H1 (cell line): ENCODE data around the gene MTAP. TPM values are rescaled to one million over a fixed set of nuclear protein-coding genes. Genes with fewer than 3 reads are reported as not detected.

Experiments
- CHD2 ChIP-seq: IDR thresholded peaks from 2 replicates; pipeline ENCODE4 v1.6.1; 2012; ENCODE audit warnings: low read length, improper control_type of control experiment
- EGR1 ChIP-seq: IDR thresholded peaks from 2 replicates; pipeline ENCODE4 v1.6.1; 2011; ENCODE audit warnings: low read depth, low read length, borderline replicate concordance
- EP300 ChIP-seq, 2 experiments: IDR thresholded peaks; 1 replicate in 1 of 2; 2 replicates in 1 of 2; pipeline ENCODE4 v1.6.1; 2011 to 2012; ENCODE audit warnings: low read depth in 2 of 2, low read length in 2 of 2, mild to moderate bottlenecking in 2 of 2, borderline replicate concordance in 1 of 2, inconsistent platforms in 1 of 2, moderate library complexity in 1 of 2
- EZH2 ChIP-seq: fragments of 200-600 bp; sonication (generic); IDR thresholded peaks from 2 replicates; pipeline ENCODE4 v1.7.1; 2012; ENCODE audit warnings: low read depth, mild to moderate bottlenecking, moderate library complexity, low read length, inconsistent platforms; ENCODE audit not compliant: severe bottlenecking
- KDM1A ChIP-seq: fragments of 200-600, 300-600 bp; sonication (generic); IDR thresholded peaks from 2 replicates; pipeline ENCODE4 v1.7.1; 2016; ENCODE audit warnings: mild to moderate bottlenecking, low read length, borderline replicate concordance
- RXRA ChIP-seq: IDR thresholded peaks from 2 replicates; pipeline ENCODE4 v1.6.1; 2011; ENCODE audit warnings: low read depth, mild to moderate bottlenecking, low read length, moderate library complexity; ENCODE audit not compliant: insufficient read depth
- polyA plus RNA-seq, 7 experiments: library from polyadenylated mRNA; depleted of rRNA in 3 of 7; stranded (reverse) in 5 of 7; unstranded in 2 of 7; fragments of >200 nt in 5 of 7; fragments of 200-250 nt in 2 of 7; gene quantifications; 1 replicate in 5 of 7; 2 replicates in 1 of 7; 4 replicates in 1 of 7; pipeline versions ENCODE4 v1.2.1 to v1.2.3, GENCODE V29; 2011 to 2013; ENCODE audit warnings: missing spikeins in 2 of 7, mixed read lengths in 2 of 7
- total RNA-seq: library from RNA; stranded (reverse); fragmentation: NEBNext Ultra II Directional; extraction: Animal tissue kit (Norgen Biotek cat#: 25700); gene quantifications from 2 replicates; pipeline ENCODE4 v1.2.1, GENCODE V29; 2021
- TF ChIP-seq, protein P1 (sequence below): IDR thresholded peaks from 2 replicates; pipeline ENCODE4 v1.6.1; 2012; ENCODE audit warnings: low read length, inconsistent platforms

Gene MTAP
- total and polyA plus RNA-seq, 2 of the 8 experiments (the other 6 are each of a cell fraction or from before 2014, with no cell fraction given): 16.4 to 100 TPM

DNA sequence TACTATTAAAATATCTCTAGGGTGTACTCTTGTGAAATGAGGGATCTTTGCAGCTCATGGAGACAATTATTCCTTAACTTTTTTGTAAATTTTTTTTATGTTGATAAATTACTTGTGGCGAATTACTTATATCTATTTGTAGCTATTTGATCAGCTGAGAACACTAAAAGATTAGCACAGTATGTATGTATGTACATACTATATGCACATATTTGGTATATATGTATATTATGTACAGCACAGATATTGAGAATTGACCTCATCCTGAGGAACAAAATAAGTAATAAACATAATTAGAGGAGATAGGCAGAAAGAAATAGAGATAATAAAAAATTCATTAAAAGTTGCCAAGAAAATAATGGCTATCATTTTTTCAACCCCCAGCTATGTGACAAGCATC, 180.0 kb downstream of the MTAP start (continued):
- TF ChIP-seq EZH2 (no peak), EP300 (IDR thresholded peaks at IDR 0.05; ENCODE audit: borderline replicate concordance in 1 of 2, low read depth in 2 of 2, low read length in 2 of 2) (no peak), EGR1 (no peak), KDM1A (no peak), CHD2 (no peak), RXRA (no peak)
- TF ChIP-seq, protein P1, sequence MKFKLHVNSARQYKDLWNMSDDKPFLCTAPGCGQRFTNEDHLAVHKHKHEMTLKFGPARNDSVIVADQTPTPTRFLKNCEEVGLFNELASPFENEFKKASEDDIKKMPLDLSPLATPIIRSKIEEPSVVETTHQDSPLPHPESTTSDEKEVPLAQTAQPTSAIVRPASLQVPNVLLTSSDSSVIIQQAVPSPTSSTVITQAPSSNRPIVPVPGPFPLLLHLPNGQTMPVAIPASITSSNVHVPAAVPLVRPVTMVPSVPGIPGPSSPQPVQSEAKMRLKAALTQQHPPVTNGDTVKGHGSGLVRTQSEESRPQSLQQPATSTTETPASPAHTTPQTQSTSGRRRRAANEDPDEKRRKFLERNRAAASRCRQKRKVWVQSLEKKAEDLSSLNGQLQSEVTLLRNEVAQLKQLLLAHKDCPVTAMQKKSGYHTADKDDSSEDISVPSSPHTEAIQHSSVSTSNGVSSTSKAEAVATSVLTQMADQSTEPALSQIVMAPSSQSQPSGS: no peak
